ENCODE results near the gene FAM120B. TPM values are rescaled to one million over a fixed set of nuclear protein-coding genes. Genes with fewer than 3 reads are reported as not detected.

Gene FAM120B
- total RNA-seq, 1 experiment from 2014 or later = 25.2 TPM

GRCh38 chr6:170433163-170434116 lies 126.9 kb downstream of the FAM120B start:
- intact Hi-C loops (cut with micrococcal nuclease) = no loop called here
- Histone ChIP-seq H3K27ac (ENCODE audit: low read depth, low read length) (no peak overlapping the region), H3K4me1 (ENCODE audit: control insufficient read depth in 1 of 2, insufficient read depth in 2 of 2, low read length in 2 of 2) (peaks cover 0 to 5% of the 10 kb centered on the region in 2 experiments; a peak in 1 of 4 replicates), H3K27me3 (ENCODE audit: insufficient read depth, low read length) (no peaks in the 10 kb centered on the region), H3K9ac (ENCODE audit: low read length) (no peak overlapping the region), H3K9me2 (ENCODE audit: insufficient read depth) (no peaks in the 10 kb centered on the region), H3K4me2 (ENCODE audit: low read length) (no peak overlapping the region), H3K9me3 (ENCODE audit: control insufficient read depth in 1 of 2, insufficient read depth in 1 of 2, low read depth in 1 of 2, low read length in 2 of 2) (no peaks in the 10 kb centered on the region), H3K4me3 (replicated peaks in 1 of 2; ENCODE audit: low read depth in 1 of 2, low read length in 2 of 2) (no peak overlapping the region), H4K20me1 (ENCODE audit: insufficient read depth) (no peaks in the 10 kb centered on the region), H2AFZ (ENCODE audit: low read depth, low read length, poor library complexity, severe bottlenecking) (no peak overlapping the region), H3K79me2 (ENCODE audit: insufficient read depth, low read length) (no peaks in the 10 kb centered on the region), H3K36me3 (ENCODE audit: control insufficient read depth in 1 of 2, insufficient read depth in 2 of 2, low read length in 2 of 2) (no peaks in the 10 kb centered on the region)
- RAD21 ChIA-PET (ENCODE audit: low non-redundant PET in 1 of 2, low total read pairs in 2 of 2, uncharacterized antibody in 2 of 2, unreplicated experiment in 2 of 2) = no interaction called here
- BruUV-seq (replicated peaks) = no TSS peak
- CTCF ChIA-PET = no interaction called here
- no peak for DNase-seq (ENCODE audit: low read depth, low spot score)
- no peak for ATAC-seq
- POLR2A ChIA-PET = no interaction called here
- TF ChIP-seq FOSL1 (IDR thresholded peaks at IDR 0.05; ENCODE audit: low read depth) = no peak
- TF ChIP-seq CBX3 (IDR thresholded peaks at IDR 0.05; ENCODE audit: low read depth) = no peak
- TF ChIP-seq ATF3 (IDR thresholded peaks at IDR 0.05) = no peak
- TF ChIP-seq CEBPB (IDR thresholded peaks at IDR 0.05; ENCODE audit: low read depth) = no peak
- TF ChIP-seq SRF (IDR thresholded peaks at IDR 0.05; ENCODE audit: low read depth) = no peak
- no peak for TF ChIP-seq MAX (IDR thresholded peaks at IDR 0.05)
- no peak for TF ChIP-seq POLR2AphosphoS5 (IDR thresholded peaks at IDR 0.05; ENCODE audit: low read depth, low read length)
- TF ChIP-seq EGR1 (IDR thresholded peaks at IDR 0.05; ENCODE audit: low read depth) = no peak
- TF ChIP-seq SP1 (IDR thresholded peaks at IDR 0.05; ENCODE audit: low read depth) = no peak
- no peak for TF ChIP-seq REST (IDR thresholded peaks at IDR 0.05; ENCODE audit: low read depth)
- no peak for TF ChIP-seq CTCF (IDR thresholded peaks at IDR 0.05 in 2 of 3, conservative IDR thresholded peaks at IDR 0.05 in 1 of 3; ENCODE audit: borderline replicate concordance in 1 of 3, insufficient read depth in 1 of 3, low read depth in 2 of 3, low read length in 2 of 3)
- TF ChIP-seq SIN3A (IDR thresholded peaks at IDR 0.05; ENCODE audit: low read depth) = no peak
- TF ChIP-seq POLR2A (IDR thresholded peaks at IDR 0.05; ENCODE audit: borderline replicate concordance, extremely low read depth, insufficient read depth, insufficient read length) = no peak
- TF ChIP-seq EZH2 (IDR thresholded peaks at IDR 0.05) = no peak
- no peak for TF ChIP-seq ZNF274 (IDR thresholded peaks at IDR 0.05; ENCODE audit: low read depth, low read length)

All from HCT116 (cell line).